HepG2 (cell line): Measurements from ENCODE around the gene PHF13. TPM values are rescaled to one million over a fixed set of nuclear protein-coding genes. Genes with fewer than 3 reads are reported as not detected.

Experiments
- MAF1 ChIP-seq: sonication (generic); formaldehyde crosslinking; IDR thresholded peaks from 2 replicates; pipeline ENCODE4 v1.5.0; 2020; ENCODE audit warnings: missing genetic modification reagents, borderline replicate concordance
- UBTF ChIP-seq: sonication (generic); formaldehyde crosslinking; IDR thresholded peaks from 2 replicates; pipeline ENCODE4 v1.4.0; 2020; ENCODE audit warnings: mild to moderate bottlenecking, missing genetic modification reagents
- ZHX2 ChIP-seq, 2 experiments: sonication (generic) in 1 of 2; formaldehyde crosslinking in 1 of 2; IDR thresholded peaks; 2 replicates each; pipeline versions ENCODE4 v1.6.1 to v1.9.0; 2014 to 2022; ENCODE audit warnings: antibody characterized with exemption in 1 of 2, borderline replicate concordance in 1 of 2, inconsistent platforms in 1 of 2, low read depth in 1 of 2, missing genetic modification reagents in 1 of 2
- ZMYM2 ChIP-seq: sonication (generic); formaldehyde crosslinking; IDR thresholded peaks from 2 replicates; pipeline ENCODE4 v1.8.0; 2022; ENCODE audit warnings: mild to moderate bottlenecking, missing genetic modification reagents
- ZNF512 ChIP-seq: sonication (generic); formaldehyde crosslinking; IDR thresholded peaks from 2 replicates; pipeline ENCODE4 v1.4.0; 2020; ENCODE audit warnings: mild to moderate bottlenecking, missing genetic modification reagents
- polyA plus RNA-seq, 8 experiments: library from polyadenylated mRNA; depleted of rRNA in 3 of 8; stranded (reverse) in 7 of 8; unstranded in 1 of 8; fragments of >200 nt; fragmentation: Illumina TruSeq in 4 of 8; extraction: Trizol in 4 of 8; gene quantifications; 2 replicates each; pipeline versions ENCODE4 v1.2.1 to v1.2.3, GENCODE V29; 2011 to 2016; ENCODE audit warnings: low read depth in 4 of 8, missing spikeins in 1 of 8, mixed read lengths in 1 of 8; ENCODE audit not compliant: insufficient read depth in 1 of 8
- total RNA-seq, 5 experiments: library from RNA; depleted of rRNA; stranded (reverse); fragments of >200 nt; fragmentation: Illumina TruSeq; extraction: Trizol; gene quantifications; 2 replicates each; pipeline ENCODE4 v1.2.3, GENCODE V29; 2016; ENCODE audit warnings: low read depth in 1 of 5

Gene PHF13
- total and polyA plus RNA-seq, 2 of the 13 experiments (the other 11 are each of a cell fraction or from before 2014, with no cell fraction given), result 4.7 to 7.4 TPM

- no peak for TF ChIP-seq ZHX2 (IDR thresholded peaks at IDR 0.05; ENCODE audit: low read depth)
- TF ChIP-seq ZHX2 (CRISPR knock-in tag; IDR thresholded peaks at IDR 0.05; ENCODE audit: borderline replicate concordance), result no peak
- TF ChIP-seq MAF1 (CRISPR knock-in tag), result no peak
- 0 out of 2 replicates have a peak, but pooled peaks have one; percentile 20 for TF ChIP-seq ZMYM2 (CRISPR knock-in tag)
- 0 out of 2 replicates have a peak, but pooled peaks have one; percentile 7 for TF ChIP-seq UBTF
- TF ChIP-seq ZNF512 (CRISPR knock-in tag), result no peak
Measured at GRCh38 chr1:6580593-6581409, 32.7 kb upstream of the PHF13 start (continued).
